ENCODE measurements around the gene RPS21.

RPS21 gene

GRCh38 chr20:62354811-62355341, 32.0 kb upstream of the RPS21 start:
- Histone ChIP-seq H3K9me3 (ENCODE audit: insufficient read depth, low read length) (no peaks in the 10 kb centered on the region), H3K4me3 (ENCODE audit: insufficient read depth, low read length, poor library complexity, severe bottlenecking) (no peak overlapping the region), H4K20me1 (ENCODE audit: low read depth, low read length) (no peaks in the 10 kb centered on the region), H3K36me3 (ENCODE audit: low read length) (no peaks in the 10 kb centered on the region), H3K27me3 (ENCODE audit: low read length) (no peaks in the 10 kb centered on the region), H3F3A (ENCODE audit: insufficient read depth) (no peaks in the 10 kb centered on the region), H3K9me2 (replicated peaks; ENCODE audit: insufficient read depth, low read length) (no peaks in the 10 kb centered on the region), H3K79me2 (ENCODE audit: insufficient read depth, low read length) (no peaks in the 10 kb centered on the region), H3K9ac (ENCODE audit: low read length) (no peak overlapping the region), H3K27ac (ENCODE audit: low read depth, low read length) (no peak overlapping the region), H3K4me2 (ENCODE audit: low read depth, low read length, poor library complexity, severe bottlenecking) (no peak overlapping the region), H2AFZ (ENCODE audit: low read depth, low read length, severe bottlenecking) (no peak overlapping the region)
- TF ChIP-seq EZH2phosphoT487 (conservative IDR thresholded peaks at IDR 0.05; ENCODE audit: low read length) (no peak), CTCF (IDR thresholded peaks at IDR 0.05; ENCODE audit: insufficient read depth, low read length, poor library complexity, severe bottlenecking) (no peak)

DNA sequence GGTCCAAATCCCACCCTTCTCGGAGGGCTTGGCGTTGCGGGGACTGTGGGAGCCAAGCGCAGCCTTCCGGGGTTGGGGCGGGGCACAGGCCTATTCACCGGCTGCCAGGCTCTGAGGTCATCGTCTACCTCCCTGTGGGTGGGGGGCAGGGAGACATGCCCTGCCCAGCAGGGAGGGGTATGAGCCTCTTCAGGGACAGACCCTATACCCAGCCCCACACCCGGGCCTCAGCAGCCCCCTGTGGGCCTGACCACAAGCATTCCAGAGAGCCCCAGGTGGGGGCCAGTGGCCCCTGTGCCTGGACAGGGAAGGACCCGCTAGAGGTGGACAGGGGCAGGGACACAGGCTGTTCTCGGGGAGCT, 31.4 kb upstream of the RPS21 start:
- no peaks in the 10 kb centered on the region for H3K27me3 ChIP-seq (ENCODE audit: low read length)
- no peaks in the 10 kb centered on the region for H3K36me3 ChIP-seq (ENCODE audit: low read length)
- no peaks in the 10 kb centered on the region for H3F3A ChIP-seq (ENCODE audit: insufficient read depth)
- H3K79me2 ChIP-seq (ENCODE audit: insufficient read depth, low read length): no peaks in the 10 kb centered on the region
- H3K4me3 ChIP-seq (ENCODE audit: insufficient read depth, low read length, poor library complexity, severe bottlenecking): no peak overlapping the region
- no peak for TF ChIP-seq EZH2phosphoT487 (conservative IDR thresholded peaks at IDR 0.05; ENCODE audit: low read length)
- TF ChIP-seq CTCF (IDR thresholded peaks at IDR 0.05; ENCODE audit: insufficient read depth, low read length, poor library complexity, severe bottlenecking): no peak
- H3K9me3 ChIP-seq (ENCODE audit: insufficient read depth, low read length): no peaks in the 10 kb centered on the region
- no peak overlapping the region for H3K4me2 ChIP-seq (ENCODE audit: low read depth, low read length, poor library complexity, severe bottlenecking)
- H4K20me1 ChIP-seq (ENCODE audit: low read depth, low read length): no peaks in the 10 kb centered on the region
- H3K27ac ChIP-seq (ENCODE audit: low read depth, low read length): no peak overlapping the region
- H3K9ac ChIP-seq (ENCODE audit: low read length): no peak overlapping the region
- no peaks in the 10 kb centered on the region for H3K9me2 ChIP-seq (replicated peaks; ENCODE audit: insufficient read depth, low read length)
- H2AFZ ChIP-seq (ENCODE audit: low read depth, low read length, severe bottlenecking): no peak overlapping the region

- Histone ChIP-seq H3K9ac (ENCODE audit: low read length) (no peak overlapping the region), H3K9me2 (replicated peaks; ENCODE audit: insufficient read depth, low read length) (no peaks in the 10 kb centered on the region), H3K4me3 (ENCODE audit: insufficient read depth, low read length, poor library complexity, severe bottlenecking) (no peak overlapping the region), H3K27ac (ENCODE audit: low read depth, low read length) (no peak overlapping the region), H4K20me1 (ENCODE audit: low read depth, low read length) (no peaks in the 10 kb centered on the region), H3K27me3 (ENCODE audit: low read length) (no peaks in the 10 kb centered on the region), H3K79me2 (ENCODE audit: insufficient read depth, low read length) (no peaks in the 10 kb centered on the region), H3K36me3 (ENCODE audit: low read length) (no peaks in the 10 kb centered on the region), H3K4me2 (ENCODE audit: low read depth, low read length, poor library complexity, severe bottlenecking) (no peak overlapping the region), H2AFZ (ENCODE audit: low read depth, low read length, severe bottlenecking) (no peak overlapping the region), H3F3A (ENCODE audit: insufficient read depth) (no peaks in the 10 kb centered on the region), H3K9me3 (ENCODE audit: insufficient read depth, low read length) (no peaks in the 10 kb centered on the region)
- TF ChIP-seq EZH2phosphoT487 (conservative IDR thresholded peaks at IDR 0.05; ENCODE audit: low read length) (no peak), CTCF (IDR thresholded peaks at IDR 0.05; ENCODE audit: insufficient read depth, low read length, poor library complexity, severe bottlenecking) (no peak)
Measured at GRCh38 chr20:62355878-62356588, 30.9 kb upstream of the RPS21 start.
